Left ventricle myocardium inferior (tissue), 1 donor: ENCODE data around the gene PFDN5. TPM values are rescaled to one million over a fixed set of nuclear protein-coding genes. Genes with fewer than 3 reads are reported as not detected.

Experiments
- DNase-seq: peaks from one replicate; pipeline ENCODE4 v3.0.0-alpha.2; 2020
- H3K27ac ChIP-seq: fragments of 200-600 bp; replicated peaks from 2 replicates; pipeline ENCODE4 v1.8.0; 2021
- H3K27me3 ChIP-seq: fragments of 200-600 bp; 2 replicates; pipeline ENCODE4 v1.8.0; 2021; ENCODE audit warnings: low read depth
- H3K36me3 ChIP-seq: fragments of 200-600 bp; 2 replicates; pipeline ENCODE4 v1.8.0; 2021
- H3K4me1 ChIP-seq: fragments of 200-600 bp; 2 replicates; pipeline ENCODE4 v1.8.0; 2021
- H3K4me3 ChIP-seq: fragments of 200-600 bp; 2 replicates; pipeline ENCODE4 v1.8.0; 2021; ENCODE audit warnings: mild to moderate bottlenecking, moderate library complexity
- H3K9me3 ChIP-seq: fragments of 200-600 bp; replicated peaks from 2 replicates; pipeline ENCODE4 v1.8.0; 2021
- intact Hi-C: fragments of 100-400 bp; cut with micrococcal nuclease; formaldehyde crosslinking; loops from one replicate; pipeline ENCODE4 v1.11.0; 2022
- long read RNA-seq: library from polyadenylated mRNA; unstranded; transcript quantifications from one replicate; pipeline ENCODE4 v2.0.0, GENCODE V29; 2021
- total RNA-seq: library from RNA; stranded (reverse); fragmentation: NEBNext Ultra II Directional; extraction: Animal tissue kit (Norgen Biotek cat#: 25700); gene quantifications from one replicate; pipeline ENCODE4 v1.2.1, GENCODE V29; 2021
- TF ChIP-seq, protein P1 (sequence below): fragments of 200-600 bp; IDR thresholded peaks from 2 replicates; pipeline ENCODE4 v1.8.0; 2021; ENCODE audit warnings: antibody characterized with exemption, mild to moderate bottlenecking, borderline replicate concordance
- donor health status: DM: no; HTN: yes; CAD: no; lungs with severe emphysema.

The PFDN5 gene
- total RNA-seq, result 399 TPM
- long read RNA-seq, transcript PFDN5-203 (4 exons, 478 nt), result minor isoform, 28 of 202 reads
- long read RNA-seq, transcript PFDN5-214 (6 exons, 847 nt), result major isoform, 154 of 202 reads
- long read RNA-seq, partial matches to known transcripts, result 0 of 202 reads
- long read RNA-seq, other reads (novel, unspliced or antisense), result 14 of 202 reads

DNA sequence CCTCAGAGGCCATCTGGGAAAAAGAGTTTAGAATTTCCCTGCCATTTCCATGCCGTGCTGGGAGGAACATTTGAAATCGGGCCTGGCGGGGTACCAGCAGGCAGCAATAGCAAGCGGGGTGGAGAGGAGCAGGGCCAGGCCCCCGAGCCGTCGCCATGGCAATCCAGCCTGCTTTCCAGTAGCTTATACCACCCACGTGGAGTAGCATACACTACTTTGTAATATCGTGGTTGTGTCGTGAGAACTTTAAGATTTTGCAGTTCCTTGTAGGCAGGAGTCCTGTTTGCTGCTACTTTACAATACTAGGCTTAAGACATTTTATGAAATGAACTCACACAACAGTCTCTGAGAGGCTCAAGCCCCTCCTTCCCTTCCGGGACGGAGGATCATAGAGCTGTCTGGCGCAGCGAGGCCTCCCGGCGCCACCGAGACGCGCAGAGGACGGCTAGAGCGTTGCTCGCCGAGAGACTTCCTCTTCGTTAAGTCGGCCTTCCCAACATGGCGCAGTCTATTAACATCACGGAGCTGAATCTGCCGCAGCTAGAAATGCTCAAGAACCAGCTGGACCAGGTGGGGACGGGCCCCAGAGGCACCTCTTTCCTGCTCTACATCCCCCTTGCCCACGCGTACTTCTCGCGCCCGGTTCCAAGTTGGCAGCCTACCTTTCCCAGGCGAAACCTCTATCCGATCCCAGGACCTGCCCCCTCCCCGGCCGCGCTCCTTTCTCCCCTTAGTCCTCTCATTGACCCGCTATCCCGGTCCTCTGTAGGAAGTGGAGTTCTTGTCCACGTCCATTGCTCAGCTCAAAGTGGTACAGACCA is at the start of gene PFDN5:
TSS of gene PFDN5 (plus strand) at position 473 of the 821 bp plus-strand sequence. CDS start at position 499, 26 bp downstream.
- TF ChIP-seq, protein P1, sequence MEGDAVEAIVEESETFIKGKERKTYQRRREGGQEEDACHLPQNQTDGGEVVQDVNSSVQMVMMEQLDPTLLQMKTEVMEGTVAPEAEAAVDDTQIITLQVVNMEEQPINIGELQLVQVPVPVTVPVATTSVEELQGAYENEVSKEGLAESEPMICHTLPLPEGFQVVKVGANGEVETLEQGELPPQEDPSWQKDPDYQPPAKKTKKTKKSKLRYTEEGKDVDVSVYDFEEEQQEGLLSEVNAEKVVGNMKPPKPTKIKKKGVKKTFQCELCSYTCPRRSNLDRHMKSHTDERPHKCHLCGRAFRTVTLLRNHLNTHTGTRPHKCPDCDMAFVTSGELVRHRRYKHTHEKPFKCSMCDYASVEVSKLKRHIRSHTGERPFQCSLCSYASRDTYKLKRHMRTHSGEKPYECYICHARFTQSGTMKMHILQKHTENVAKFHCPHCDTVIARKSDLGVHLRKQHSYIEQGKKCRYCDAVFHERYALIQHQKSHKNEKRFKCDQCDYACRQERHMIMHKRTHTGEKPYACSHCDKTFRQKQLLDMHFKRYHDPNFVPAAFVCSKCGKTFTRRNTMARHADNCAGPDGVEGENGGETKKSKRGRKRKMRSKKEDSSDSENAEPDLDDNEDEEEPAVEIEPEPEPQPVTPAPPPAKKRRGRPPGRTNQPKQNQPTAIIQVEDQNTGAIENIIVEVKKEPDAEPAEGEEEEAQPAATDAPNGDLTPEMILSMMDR, result peak; percentile 48
- H3K27me3 ChIP-seq, result no peaks in the 10 kb centered on the region
- H3K4me1 ChIP-seq, result peaks cover 53% of the 10 kb centered on the region
- peak within 1 kb of the TSS; percentile 83 for H3K4me3 ChIP-seq
- H3K27ac ChIP-seq, result peak within 1 kb of the TSS; percentile 92
- no peaks in the 10 kb centered on the region for H3K9me3 ChIP-seq
- intact Hi-C loops, result no loop called here
- H3K36me3 ChIP-seq, result peaks cover 14% of the 10 kb centered on the region
- DNase-seq, result peak; percentile 88

DNA sequence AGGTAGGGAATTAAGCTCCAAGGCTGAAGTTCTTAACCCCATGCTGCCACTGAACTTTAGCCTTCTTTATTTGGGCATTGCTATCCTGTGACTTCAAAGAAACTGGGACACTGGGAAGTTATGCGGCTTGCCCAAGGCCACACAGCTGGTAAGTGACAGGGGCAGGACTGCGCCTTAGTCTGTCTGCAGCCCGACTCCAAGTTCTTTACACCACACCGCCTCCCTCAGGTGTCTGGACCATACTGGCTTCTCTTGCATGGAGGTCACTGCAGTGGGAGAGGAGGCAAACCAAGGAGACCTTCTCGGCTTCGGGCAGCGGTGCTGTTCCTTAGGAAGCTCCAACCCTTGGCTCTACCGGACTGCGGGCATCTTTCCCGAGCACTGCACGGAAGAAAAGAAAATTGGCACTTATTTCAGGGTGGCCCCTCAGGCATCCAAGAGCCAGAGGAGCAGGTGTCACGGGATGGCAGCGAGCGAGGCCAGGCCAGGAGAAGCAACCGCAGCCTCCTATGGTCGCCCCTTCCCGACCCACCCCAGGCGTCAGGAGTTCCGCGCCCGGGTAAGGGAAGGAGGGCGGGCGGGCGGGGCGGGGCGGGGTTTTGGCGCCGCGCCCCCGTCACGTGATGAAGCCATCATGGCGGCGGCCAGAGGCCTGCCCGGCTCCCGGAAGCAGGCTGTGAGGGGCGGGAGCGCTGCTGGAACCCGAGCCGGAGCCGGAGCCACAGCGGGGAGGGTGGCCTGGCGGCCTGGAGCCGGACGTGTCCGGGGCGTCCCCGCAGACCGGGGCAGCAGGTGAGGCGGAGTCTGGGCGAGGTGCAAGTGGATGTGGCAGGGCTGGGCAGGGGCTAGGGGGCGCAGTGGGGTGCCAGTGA is 43.6 kb upstream of the PFDN5 start:
- Histone ChIP-seq H3K4me3 (peak overlapping the region; percentile 98), H3K36me3 (peaks cover 24% of the 10 kb centered on the region), H3K9me3 (no peaks in the 10 kb centered on the region), H3K4me1 (peaks cover 36% of the 10 kb centered on the region), H3K27me3 (no peaks in the 10 kb centered on the region), H3K27ac (peak overlapping the region; percentile 99)
- TF ChIP-seq, protein P1, result no peak
- peak; percentile 79 for DNase-seq
- intact Hi-C loops, result no loop called here

DNA sequence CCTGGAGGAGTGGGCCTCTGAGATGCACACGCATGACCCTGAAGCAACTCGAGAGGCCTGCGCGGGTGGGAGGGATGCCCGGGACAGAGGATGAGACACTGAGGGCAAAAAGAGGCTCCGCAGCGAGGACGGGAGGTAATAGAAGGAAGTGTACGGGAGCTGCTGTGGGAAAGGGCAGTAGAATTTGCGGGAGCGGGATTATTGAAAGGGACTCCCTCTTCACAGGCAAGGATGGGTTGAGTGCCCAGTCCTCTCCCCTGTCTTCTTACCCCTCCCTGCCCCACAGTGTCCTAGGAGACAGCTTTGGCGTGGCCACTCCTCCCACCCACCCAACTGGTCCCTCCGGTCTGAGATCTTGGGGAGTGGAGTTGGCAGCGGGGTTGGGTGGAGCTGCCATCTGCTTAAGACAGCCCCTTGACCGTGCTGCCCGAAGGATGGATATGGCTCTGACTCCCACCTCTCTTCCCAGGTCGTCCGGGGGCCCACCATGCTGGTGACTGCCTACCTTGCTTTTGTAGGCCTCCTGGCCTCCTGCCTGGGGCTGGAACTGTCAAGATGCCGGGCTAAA is 42.9 kb upstream of the PFDN5 start:
- H3K4me3 ChIP-seq, result peak overlapping the region; percentile 98
- peaks cover 24% of the 10 kb centered on the region for H3K36me3 ChIP-seq
- no peaks in the 10 kb centered on the region for H3K9me3 ChIP-seq
- H3K27ac ChIP-seq, result peak overlapping the region; percentile 99
- H3K4me1 ChIP-seq, result peaks cover 36% of the 10 kb centered on the region
- H3K27me3 ChIP-seq, result no peaks in the 10 kb centered on the region
- DNase-seq, result peak; percentile 23
- TF ChIP-seq, protein P1, result peak; percentile 22
- intact Hi-C loops, result no loop called here

DNA sequence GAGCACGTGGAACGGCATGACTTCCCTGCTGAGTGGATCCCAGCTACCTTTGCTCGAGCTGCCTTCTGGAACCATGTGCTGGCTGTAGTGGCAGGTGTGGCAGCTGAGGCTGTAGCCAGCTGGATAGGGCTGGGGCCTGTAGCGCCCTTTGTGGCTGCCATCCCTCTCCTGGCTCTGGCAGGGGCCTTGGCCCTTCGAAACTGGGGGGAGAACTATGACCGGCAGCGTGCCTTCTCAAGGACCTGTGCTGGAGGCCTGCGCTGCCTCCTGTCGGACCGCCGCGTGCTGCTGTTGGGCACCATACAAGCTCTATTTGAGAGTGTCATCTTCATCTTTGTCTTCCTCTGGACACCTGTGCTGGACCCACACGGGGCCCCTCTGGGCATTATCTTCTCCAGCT is 42.0 kb upstream of the PFDN5 start:
- Histone ChIP-seq H3K4me3 (peak overlapping the region; percentile 98), H3K4me1 (peaks cover 36% of the 10 kb centered on the region), H3K27ac (no peak overlapping the region), H3K27me3 (no peaks in the 10 kb centered on the region), H3K9me3 (no peaks in the 10 kb centered on the region), H3K36me3 (peaks cover 24% of the 10 kb centered on the region)
- TF ChIP-seq, protein P1, result no peak
- intact Hi-C loops, result no loop called here
- DNase-seq, result no peak
